ENCODE measurements around the gene RAB15.

RAB15 gene

DNA sequence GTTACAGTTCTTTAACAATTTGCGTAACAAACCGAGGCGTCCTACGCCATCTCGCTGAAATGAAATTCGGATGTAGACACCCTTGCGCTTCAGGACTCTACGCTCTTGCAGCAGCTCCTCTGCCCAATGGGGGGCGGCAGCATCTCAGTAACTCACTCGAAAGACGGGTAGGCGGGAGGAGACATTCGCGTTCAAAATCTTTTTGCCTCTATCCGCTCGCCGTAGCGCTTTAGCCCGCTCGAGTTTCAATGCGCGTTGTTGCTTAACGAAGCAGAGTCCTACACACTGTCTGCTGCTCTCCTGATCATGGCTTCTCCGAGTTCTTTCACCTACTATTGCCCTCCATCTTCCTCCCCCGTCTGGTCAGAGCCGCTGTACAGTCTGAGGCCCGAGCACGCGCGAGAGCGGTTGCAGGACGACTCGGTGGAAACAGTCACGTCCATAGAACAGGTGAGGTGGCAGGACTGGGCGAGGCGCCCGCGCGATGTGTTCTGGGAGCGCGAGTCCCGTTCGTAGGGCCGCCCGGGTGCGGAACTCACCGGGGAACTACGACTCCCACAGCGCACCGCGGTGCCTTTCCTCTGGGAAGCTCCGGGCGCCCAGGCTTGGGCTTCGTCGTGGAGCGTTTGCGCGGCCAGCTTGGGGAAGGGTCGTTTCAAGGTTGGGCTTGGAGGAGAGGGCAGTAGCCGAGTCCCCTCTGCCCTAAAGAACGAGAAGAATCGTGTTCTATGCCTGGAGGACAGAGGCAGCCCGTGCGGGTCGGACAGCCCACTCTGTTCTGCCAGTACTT lies 14.7 kb upstream of the RAB15 start, which contains the start of gene FNTB (continued):
- peak; percentile 98 for TF ChIP-seq ZEB2 (tag by site-specific recombination; IDR thresholded peaks at IDR 0.05)
- peak; percentile 88 for TF ChIP-seq ZNF335 (tag by site-specific recombination; conservative IDR thresholded peaks at IDR 0.05)
- TF ChIP-seq, protein P1, sequence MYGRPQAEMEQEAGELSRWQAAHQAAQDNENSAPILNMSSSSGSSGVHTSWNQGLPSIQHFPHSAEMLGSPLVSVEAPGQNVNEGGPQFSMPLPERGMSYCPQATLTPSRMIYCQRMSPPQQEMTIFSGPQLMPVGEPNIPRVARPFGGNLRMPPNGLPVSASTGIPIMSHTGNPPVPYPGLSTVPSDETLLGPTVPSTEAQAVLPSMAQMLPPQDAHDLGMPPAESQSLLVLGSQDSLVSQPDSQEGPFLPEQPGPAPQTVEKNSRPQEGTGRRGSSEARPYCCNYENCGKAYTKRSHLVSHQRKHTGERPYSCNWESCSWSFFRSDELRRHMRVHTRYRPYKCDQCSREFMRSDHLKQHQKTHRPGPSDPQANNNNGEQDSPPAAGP (tag by site-specific recombination; IDR thresholded peaks at IDR 0.05) = peak; percentile 85
- no peak for TF ChIP-seq ZNF571 (tag by site-specific recombination; IDR thresholded peaks at IDR 0.05)
- TF ChIP-seq, protein P2, sequence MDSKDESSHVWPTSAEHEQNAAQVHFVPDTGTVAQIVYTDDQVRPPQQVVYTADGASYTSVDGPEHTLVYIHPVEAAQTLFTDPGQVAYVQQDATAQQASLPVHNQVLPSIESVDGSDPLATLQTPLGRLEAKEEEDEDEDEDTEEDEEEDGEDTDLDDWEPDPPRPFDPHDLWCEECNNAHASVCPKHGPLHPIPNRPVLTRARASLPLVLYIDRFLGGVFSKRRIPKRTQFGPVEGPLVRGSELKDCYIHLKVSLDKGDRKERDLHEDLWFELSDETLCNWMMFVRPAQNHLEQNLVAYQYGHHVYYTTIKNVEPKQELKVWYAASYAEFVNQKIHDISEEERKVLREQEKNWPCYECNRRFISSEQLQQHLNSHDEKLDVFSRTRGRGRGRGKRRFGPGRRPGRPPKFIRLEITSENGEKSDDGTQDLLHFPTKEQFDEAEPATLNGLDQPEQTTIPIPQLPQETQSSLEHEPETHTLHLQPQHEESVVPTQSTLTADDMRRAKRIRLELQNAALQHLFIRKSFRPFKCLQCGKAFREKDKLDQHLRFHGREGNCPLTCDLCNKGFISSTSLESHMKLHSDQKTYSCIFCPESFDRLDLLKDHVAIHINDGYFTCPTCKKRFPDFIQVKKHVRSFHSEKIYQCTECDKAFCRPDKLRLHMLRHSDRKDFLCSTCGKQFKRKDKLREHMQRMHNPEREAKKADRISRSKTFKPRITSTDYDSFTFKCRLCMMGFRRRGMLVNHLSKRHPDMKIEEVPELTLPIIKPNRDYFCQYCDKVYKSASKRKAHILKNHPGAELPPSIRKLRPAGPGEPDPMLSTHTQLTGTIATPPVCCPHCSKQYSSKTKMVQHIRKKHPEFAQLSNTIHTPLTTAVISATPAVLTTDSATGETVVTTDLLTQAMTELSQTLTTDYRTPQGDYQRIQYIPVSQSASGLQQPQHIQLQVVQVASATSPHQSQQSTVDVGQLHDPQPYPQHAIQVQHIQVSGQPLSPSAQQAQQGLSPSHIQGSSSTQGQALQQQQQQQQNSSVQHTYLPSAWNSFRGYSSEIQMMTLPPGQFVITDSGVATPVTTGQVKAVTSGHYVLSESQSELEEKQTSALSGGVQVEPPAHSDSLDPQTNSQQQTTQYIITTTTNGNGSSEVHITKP (tag by site-specific recombination; IDR thresholded peaks at IDR 0.05) = peak; percentile 79
- TF ChIP-seq, protein P3, sequence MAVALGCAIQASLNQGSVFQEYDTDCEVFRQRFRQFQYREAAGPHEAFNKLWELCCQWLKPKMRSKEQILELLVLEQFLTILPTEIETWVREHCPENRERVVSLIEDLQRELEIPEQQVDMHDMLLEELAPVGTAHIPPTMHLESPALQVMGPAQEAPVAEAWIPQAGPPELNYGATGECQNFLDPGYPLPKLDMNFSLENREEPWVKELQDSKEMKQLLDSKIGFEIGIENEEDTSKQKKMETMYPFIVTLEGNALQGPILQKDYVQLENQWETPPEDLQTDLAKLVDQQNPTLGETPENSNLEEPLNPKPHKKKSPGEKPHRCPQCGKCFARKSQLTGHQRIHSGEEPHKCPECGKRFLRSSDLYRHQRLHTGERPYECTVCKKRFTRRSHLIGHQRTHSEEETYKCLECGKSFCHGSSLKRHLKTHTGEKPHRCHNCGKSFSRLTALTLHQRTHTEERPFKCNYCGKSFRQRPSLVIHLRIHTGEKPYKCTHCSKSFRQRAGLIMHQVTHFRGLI (tag by site-specific recombination; IDR thresholded peaks at IDR 0.05) = peak; percentile 97
- TF ChIP-seq, protein P4, sequence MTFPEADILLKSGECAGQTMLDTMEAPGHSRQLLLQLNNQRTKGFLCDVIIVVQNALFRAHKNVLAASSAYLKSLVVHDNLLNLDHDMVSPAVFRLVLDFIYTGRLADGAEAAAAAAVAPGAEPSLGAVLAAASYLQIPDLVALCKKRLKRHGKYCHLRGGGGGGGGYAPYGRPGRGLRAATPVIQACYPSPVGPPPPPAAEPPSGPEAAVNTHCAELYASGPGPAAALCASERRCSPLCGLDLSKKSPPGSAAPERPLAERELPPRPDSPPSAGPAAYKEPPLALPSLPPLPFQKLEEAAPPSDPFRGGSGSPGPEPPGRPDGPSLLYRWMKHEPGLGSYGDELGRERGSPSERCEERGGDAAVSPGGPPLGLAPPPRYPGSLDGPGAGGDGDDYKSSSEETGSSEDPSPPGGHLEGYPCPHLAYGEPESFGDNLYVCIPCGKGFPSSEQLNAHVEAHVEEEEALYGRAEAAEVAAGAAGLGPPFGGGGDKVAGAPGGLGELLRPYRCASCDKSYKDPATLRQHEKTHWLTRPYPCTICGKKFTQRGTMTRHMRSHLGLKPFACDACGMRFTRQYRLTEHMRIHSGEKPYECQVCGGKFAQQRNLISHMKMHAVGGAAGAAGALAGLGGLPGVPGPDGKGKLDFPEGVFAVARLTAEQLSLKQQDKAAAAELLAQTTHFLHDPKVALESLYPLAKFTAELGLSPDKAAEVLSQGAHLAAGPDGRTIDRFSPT (tag by site-specific recombination; IDR thresholded peaks at IDR 0.05) = peak; percentile 87
- TF ChIP-seq, protein P5, sequence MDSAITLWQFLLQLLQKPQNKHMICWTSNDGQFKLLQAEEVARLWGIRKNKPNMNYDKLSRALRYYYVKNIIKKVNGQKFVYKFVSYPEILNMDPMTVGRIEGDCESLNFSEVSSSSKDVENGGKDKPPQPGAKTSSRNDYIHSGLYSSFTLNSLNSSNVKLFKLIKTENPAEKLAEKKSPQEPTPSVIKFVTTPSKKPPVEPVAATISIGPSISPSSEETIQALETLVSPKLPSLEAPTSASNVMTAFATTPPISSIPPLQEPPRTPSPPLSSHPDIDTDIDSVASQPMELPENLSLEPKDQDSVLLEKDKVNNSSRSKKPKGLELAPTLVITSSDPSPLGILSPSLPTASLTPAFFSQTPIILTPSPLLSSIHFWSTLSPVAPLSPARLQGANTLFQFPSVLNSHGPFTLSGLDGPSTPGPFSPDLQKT (IDR thresholded peaks at IDR 0.05; ENCODE audit: borderline replicate concordance, low read depth, low read length) = no peak
- TF ChIP-seq, protein P6, sequence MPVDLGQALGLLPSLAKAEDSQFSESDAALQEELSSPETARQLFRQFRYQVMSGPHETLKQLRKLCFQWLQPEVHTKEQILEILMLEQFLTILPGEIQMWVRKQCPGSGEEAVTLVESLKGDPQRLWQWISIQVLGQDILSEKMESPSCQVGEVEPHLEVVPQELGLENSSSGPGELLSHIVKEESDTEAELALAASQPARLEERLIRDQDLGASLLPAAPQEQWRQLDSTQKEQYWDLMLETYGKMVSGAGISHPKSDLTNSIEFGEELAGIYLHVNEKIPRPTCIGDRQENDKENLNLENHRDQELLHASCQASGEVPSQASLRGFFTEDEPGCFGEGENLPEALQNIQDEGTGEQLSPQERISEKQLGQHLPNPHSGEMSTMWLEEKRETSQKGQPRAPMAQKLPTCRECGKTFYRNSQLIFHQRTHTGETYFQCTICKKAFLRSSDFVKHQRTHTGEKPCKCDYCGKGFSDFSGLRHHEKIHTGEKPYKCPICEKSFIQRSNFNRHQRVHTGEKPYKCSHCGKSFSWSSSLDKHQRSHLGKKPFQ (tag by site-specific recombination; IDR thresholded peaks at IDR 0.05) = no peak

DNA sequence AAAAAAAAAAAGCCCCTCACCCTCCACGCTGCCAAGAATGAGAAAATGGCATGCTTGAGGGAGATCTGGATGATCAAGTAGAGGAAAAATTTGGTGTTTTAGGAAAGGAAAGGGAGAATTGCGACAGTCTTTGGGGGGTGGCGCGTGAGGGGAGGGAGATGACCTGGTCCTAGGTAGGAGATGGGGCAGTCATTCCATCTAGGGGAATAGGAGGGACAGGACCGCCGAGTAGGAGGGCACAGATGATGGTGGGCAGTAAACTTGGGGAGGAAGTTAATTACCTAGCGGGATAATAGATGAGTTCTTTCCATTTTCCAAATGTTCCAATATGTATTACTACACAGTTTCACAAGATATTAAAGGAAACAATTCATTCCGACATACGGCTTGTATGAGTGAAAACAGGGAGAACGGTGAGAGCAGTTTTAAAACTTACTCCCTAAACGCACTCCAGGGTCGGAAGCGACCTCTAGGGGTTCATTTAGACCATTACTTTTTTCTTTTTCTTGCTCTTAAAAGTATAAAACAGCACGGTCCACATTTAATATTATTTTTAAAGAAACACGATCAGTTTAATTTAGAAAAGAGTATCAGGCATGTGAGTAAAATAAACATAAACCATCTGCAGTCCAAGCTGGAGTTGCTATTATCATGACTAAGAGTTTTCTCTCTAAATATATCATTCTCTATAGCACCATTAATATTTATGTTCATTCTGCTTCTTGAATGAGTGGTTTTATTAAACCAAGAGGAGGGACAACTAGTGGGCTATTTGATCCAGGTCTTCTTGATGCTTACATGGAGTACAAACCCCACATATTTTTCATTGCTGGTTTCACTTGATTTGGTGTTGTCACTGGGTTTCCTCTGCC lies 11.5 kb upstream of the RAB15 start:
- H3K4me3 ChIP-seq (ENCODE audit: low read depth, low read length) = peak overlapping the region; percentile 24
- peaks cover 3% of the 10 kb centered on the region; the same call in 1 of the 2 replicates for H3K4me1 ChIP-seq (ENCODE audit: control insufficient read depth, insufficient read depth, low read length)
- H3K27ac ChIP-seq (ENCODE audit: extremely low read depth, low read depth, low read length) = no peak overlapping the region
- no peaks in the 10 kb centered on the region for H3K36me3 ChIP-seq (ENCODE audit: control insufficient read depth in 2 of 2, insufficient read depth in 1 of 2, low read length in 2 of 2)
- TF ChIP-seq SETDB1 (IDR thresholded peaks at IDR 0.05; ENCODE audit: insufficient read length, low read length) (no peak), ZNF654 (tag by site-specific recombination; IDR thresholded peaks at IDR 0.05; ENCODE audit: low read depth) (peak; percentile 56), ZBTB7A (tag by site-specific recombination; IDR thresholded peaks at IDR 0.05; ENCODE audit: low read depth) (no peak), PRDM1 (tag by site-specific recombination; IDR thresholded peaks at IDR 0.05) (0 out of 2 replicates have a peak, but pooled peaks have one; percentile 30), WT1 (tag by site-specific recombination; IDR thresholded peaks at IDR 0.05) (peak; percentile 32; the same call in 1 of the 2 replicates), ZBTB17 (tag by site-specific recombination; IDR thresholded peaks at IDR 0.05) (peak; percentile 75)
- CTCF ChIA-PET = interaction anchor here (0.6 to 1.8 kb wide), 16 partner anchors 8 to 1019 kb away, joined by 3 to 7 read pairs (median 4); partner anchors contain the start of gene HSPA2
- POLR2A ChIA-PET = interaction anchor here (0.6 kb wide), 1 partner anchor 12 kb away, joined by 3 read pairs; no protein-coding TSS in a partner anchor
- no peaks in the 10 kb centered on the region for H3K9me3 ChIP-seq (ENCODE audit: control insufficient read depth, insufficient read depth, low read depth, low read length)
